Hepatocyte (in vitro differentiated cells): Measurements from ENCODE around the gene BMP7.

Experiments used
- CTCF ChIP-seq: fragments of 200-600 bp; sonication (generic); IDR thresholded peaks from 2 replicates; pipeline ENCODE4 v1.5.1; 2016; ENCODE audit warnings: antibody characterized with exemption, mild to moderate bottlenecking; ENCODE audit not compliant: poor library complexity
- EZH2 ChIP-seq: fragments of 200-600 bp; sonication (generic); IDR thresholded peaks from 2 replicates; pipeline ENCODE4 v1.6.1; 2016; ENCODE audit warnings: antibody characterized with exemption, mild to moderate bottlenecking, borderline replicate concordance

GRCh38 chr20:57141492-57141891, 124.9 kb downstream of the BMP7 start:
- no peak for TF ChIP-seq EZH2
- no peak for TF ChIP-seq CTCF
